Vagina (tissue), 2 donors: ENCODE results near the gene EIF4G1.
A peak's percentile ranks its signal among the peaks of the same experiment; 100 is the strongest.

Experiments used
- POLR2A ChIP-seq, 2 donors: fragments of 450-650 bp; IDR thresholded peaks; one replicate each; pipeline ENCODE4 v1.6.1; 2017; ENCODE audit warnings: antibody characterized with exemption in 2 of 2, mild to moderate bottlenecking in 2 of 2, moderate library complexity in 2 of 2
- POLR2AphosphoS5 ChIP-seq, 2 donors: sonication (generic); formaldehyde crosslinking; IDR thresholded peaks; one replicate each; pipeline ENCODE4 v1.9.0; 2017; ENCODE audit warnings: antibody characterized with exemption in 2 of 2, mild to moderate bottlenecking in 2 of 2, low read depth in 1 of 2; ENCODE audit not compliant: insufficient read depth in 1 of 2

DNA sequence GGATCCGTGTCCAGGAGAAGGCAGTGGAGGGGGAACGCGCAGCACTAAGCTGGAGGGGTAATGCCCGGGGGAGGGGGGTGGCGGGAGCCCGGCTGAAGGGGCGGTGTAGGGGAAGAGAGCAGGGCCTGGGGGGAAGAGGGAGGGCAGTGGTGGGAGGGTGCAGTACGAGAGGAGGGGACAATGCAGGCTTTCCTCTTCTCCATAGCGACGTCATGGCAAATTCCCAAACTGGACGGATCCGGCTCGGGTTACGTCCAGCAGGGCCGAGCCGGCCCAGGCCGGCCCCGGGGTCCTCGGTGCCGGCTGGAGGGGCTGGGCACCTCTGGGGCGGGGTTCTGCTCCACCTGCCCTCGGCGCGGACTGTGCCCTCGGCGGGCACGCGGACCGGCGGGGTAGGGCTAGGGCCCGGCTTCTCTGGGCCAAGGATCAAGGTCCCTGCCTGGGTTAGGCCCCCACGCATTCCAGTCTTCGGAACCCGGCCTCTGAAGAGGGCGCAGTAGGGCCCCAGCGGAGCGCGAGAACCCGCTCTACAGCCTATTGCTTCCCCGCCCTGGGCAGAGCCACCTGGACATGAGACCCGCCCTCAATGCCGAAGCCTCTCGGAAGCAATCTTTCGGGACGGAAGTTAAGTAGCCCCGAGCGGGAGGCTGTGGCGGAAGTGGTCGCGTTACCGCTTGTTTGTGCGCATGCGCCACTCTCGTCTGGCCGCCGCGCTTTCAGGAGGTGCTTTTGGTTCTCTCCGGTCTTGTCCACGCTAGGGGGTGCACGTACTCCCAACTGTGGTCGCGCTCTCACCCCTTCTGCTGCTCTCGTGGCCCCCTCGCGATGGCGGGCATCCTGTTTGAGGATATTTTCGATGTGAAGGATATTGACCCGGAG is 48.5 kb downstream of the EIF4G1 start:
- TF ChIP-seq POLR2A (IDR thresholded peaks at IDR 0.05), result peak in 1 of 2 donors; percentile 52
- TF ChIP-seq POLR2AphosphoS5 (IDR thresholded peaks at IDR 0.05; ENCODE audit: insufficient read depth in 1 of 2, low read depth in 1 of 2), result peak; percentile 93 to 94
